Jurkat, Clone E6-1 (cell line): ENCODE results near the gene HMGCS1.
A peak's percentile ranks its signal among the peaks of the same experiment; 100 is the strongest.
"Not testable (repeated sequence)": the region's sequence is repeated elsewhere in the genome, so short reads cannot be mapped to it uniquely, and the experiment has no call there.

Source experiments
- DNase-seq: peaks from one replicate; pipeline ENCODE4 v3.0.0-alpha.2; 2011; ENCODE audit warnings: low read depth, low spot score
- H3K4me3 ChIP-seq: 2 replicates; pipeline ENCODE4 v1.5.1; 2011; ENCODE audit warnings: mild to moderate bottlenecking, low read length, control low read depth, moderate library complexity

HMGCS1 gene

GRCh38 chr5:43314724-43315123 is 1.5 kb upstream of the HMGCS1 start:
- no peak overlapping the region for H3K4me3 ChIP-seq
- DNase-seq: no peak

DNA sequence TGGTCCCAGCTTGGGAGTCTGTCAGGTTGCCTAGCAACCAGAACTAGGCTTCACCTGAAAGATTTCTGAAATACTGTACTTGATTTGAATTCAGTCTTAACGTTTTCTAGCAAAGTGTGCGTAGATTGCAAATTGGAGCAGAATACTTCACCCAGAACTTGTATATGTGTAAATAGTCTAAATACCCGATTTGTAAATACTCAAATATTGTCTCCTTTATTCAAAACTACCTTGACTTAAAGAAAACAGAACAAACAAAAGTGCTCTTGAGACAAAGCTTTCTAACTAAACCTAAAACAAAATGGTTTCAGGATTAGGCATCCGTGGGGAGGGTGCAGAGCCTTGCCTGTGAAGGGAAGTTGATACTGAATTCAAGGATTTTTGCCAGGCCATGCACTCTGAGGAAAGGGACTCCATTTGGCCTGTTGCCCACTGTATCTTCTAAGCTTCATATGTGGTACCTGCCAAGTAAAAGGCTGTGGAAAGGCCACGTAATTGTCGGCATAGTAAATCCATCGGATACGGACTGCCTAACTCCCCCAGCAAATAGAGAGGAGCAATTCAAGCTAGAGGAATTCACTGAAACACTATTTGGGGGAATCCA is 744 bp upstream of the HMGCS1 start:
- no peak for DNase-seq
- H3K4me3 ChIP-seq: peak overlapping the region; percentile 44

DNA sequence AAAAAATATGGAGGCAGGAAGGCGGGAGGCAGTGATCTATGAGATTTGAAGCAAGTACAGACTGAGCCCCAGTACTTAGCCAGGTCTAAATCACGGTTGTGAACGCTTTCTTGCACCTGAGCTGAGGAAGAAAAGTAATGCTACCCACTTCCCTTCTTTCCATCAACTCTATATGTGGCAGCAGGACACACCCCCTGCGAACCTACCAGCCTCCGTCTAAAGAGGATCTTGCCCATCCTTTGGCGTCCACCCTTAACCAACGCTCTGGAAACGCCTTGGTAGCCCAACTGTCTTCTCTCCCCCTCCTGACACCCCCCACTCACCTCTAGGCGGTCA is 545 bp downstream of the HMGCS1 start:
- peak overlapping the region; percentile 93 for H3K4me3 ChIP-seq
- peak; percentile 52 for DNase-seq

DNA sequence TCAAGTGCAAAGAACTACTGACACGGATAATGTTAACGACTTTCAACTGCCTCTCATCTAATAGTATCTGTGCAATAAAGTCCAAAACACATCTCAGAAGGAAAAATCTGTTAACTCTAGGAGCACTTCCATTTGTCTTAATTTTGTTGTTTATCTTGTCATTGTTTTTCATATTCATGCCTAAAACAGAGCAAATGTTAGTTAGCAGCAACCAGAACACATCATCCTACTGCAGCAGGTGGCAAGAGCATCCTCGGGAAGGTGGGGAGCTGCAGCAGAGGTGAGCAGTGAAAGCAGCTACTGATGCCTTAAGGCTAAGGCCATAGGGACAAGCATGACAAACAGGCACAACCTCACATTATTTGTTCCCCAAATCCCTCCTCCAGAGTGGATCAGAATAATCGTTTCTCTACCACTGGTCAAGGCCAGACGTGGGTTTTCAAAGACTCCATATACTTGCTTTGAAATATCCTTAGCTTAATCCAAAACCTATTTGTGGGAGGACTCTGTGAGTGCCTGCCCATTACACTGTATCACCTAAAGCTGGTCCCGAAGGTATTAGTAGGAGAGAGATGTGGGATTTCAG is 1.0 kb downstream of the HMGCS1 start:
- peak overlapping the region; percentile 93 for H3K4me3 ChIP-seq
- DNase-seq: no peak

DNA sequence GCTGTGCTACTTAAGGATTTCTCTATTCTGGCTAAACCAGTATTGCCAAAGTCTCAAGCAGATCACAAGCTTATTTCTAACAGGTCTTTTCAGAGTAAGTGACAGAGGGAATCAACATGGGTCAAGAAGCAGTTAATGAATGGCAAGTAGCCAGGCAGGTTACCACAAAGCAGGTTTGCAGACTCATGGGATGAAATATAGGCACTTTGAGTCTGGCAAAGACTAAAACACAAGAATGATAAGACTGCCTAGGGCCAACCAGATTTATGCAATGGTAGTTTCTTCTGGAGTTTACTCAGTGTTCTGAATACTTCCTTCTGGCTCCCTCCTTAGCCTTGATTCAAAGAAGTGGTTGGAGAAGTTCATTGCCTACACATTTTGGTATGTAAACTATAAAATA is 3.6 kb downstream of the HMGCS1 start:
- DNase-seq: no peak
- H3K4me3 ChIP-seq: no peak overlapping the region

- DNase-seq: no peak
- H3K4me3 ChIP-seq: no peak overlapping the region
These were observed 4.1 kb downstream of the HMGCS1 start for GRCh38 chr5:43309122-43309521.

DNA sequence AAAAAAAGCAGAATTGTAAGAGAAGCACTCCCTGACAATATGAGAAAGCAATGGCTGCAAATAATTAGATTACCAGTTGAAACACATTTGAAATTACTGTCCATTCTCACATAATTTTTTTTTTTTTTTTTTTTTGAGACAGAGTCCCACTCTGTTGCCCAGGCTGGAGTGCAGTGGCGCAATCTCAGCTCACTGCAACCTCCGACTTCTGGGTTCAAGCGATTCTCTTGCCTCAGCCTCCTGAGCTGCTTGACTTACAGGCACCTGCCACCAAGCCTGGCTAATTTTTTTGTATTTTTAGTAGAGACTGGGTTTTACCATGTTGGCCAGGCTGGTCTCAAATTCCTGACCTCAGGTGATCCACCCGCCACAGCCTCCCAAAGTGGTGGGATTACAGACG is 6.3 kb downstream of the HMGCS1 start:
- not testable (repeated sequence) for DNase-seq, H3K4me3 ChIP-seq

DNA sequence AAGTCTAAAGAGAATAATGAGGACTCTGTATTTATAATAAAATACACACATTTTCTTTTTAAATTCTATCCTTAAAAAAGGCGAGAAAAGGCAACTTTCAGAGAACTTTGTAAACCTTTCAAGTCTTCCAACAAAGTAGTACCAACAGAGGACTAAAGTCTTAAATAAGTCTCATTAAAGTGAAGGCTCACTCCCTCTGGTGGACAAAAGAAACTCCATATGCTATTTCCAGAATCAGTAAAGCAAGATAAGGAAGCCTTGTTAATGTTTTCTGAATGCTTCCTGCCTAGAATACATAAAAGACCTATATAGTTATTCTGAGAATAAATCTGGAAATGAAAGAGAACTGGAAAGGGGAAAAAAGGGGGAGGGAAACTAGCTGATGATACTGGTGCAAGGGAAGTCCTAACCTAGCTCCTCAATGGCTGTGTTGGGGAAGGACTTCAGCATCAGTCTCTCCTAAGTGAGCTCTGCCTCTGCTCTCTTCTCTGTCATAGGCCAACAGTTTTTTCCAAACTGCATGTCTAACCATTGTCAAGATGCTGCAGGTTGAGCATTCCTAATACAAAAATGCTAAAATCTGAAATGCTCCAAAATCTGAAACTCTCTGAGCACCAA is 7.2 kb downstream of the HMGCS1 start:
- peak; percentile 79 for DNase-seq
- H3K4me3 ChIP-seq: no peak overlapping the region

DNA sequence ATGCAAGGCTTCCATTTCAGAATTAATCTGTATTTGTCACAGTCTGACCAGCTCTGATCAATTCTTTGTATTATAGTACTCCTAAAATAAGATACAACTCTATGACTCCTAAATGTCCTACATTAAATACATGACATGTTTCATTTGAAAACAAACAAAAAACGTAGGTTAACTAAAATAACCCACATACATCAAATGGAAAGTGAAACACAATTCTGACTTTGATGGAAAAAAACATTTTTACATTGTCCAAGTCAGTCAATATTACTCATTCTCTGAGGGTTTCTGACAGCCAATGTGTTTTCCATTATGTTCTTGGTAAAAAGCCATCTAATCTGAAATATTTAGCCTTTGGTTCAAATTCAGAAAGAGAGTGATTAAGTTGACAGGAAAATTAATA is 8.7 kb downstream of the HMGCS1 start:
- no peak overlapping the region for H3K4me3 ChIP-seq
- no peak for DNase-seq

- no peak for DNase-seq
- H3K4me3 ChIP-seq: no peak overlapping the region
These were observed 10.0 kb downstream of the HMGCS1 start for GRCh38 chr5:43303242-43303641.

- no peak for DNase-seq
These were observed 10.7 kb downstream of the HMGCS1 start for GRCh38 chr5:43302481-43302880.

DNA sequence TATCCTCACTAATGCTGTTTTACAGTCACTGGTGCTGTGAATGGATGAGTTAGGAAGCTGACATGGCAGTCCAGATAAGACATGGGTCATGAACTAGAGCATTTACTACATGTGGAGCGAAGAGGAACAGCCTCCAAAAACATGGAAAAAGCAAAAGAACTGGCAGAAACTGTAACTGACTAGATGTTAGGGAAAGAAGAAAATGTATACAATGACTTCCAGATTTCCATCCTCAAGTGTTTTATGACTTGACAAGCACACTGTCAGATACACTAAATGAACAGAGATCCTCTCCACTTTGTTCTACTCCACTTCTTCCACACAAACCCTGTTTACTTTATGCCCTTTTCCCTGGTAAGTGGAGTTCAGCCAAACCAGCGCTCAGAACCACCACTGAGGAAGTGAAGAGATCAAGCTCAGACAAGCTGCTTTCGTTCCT is 11.5 kb downstream of the HMGCS1 start:
- H3K4me3 ChIP-seq: no peak overlapping the region
- DNase-seq: no peak

More at GRCh38 chr5:43302481-43302880, 10.7 kb downstream of the HMGCS1 start:
- no peak overlapping the region for H3K4me3 ChIP-seq

DNA sequence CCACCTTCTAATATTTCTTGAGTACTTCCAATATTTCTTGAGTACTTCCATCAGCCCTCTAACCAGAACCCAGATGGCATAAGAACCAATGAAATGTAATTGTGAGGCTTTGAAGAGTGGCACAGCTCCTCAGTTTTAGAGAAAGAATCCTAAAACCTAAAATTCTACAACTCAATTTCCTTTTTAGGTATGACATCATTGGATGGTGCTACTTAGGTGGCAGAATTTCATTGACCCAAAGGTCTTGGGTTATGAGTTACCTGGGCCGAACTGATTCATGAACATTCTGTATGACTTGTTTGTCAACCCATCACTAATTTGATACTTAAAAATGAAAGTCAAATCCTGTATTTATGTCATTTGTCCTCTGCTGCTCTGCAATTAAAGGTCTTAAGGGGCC is 13.1 kb downstream of the HMGCS1 start:
- no peak overlapping the region for H3K4me3 ChIP-seq
- no peak for DNase-seq

GRCh38 chr5:43298443-43298842 is 14.8 kb downstream of the HMGCS1 start:
- no peak for DNase-seq
- H3K4me3 ChIP-seq: no peak overlapping the region

GRCh38 chr5:43296835-43297234 is 16.4 kb downstream of the HMGCS1 start:
- DNase-seq: no peak
- H3K4me3 ChIP-seq: no peak overlapping the region

DNA sequence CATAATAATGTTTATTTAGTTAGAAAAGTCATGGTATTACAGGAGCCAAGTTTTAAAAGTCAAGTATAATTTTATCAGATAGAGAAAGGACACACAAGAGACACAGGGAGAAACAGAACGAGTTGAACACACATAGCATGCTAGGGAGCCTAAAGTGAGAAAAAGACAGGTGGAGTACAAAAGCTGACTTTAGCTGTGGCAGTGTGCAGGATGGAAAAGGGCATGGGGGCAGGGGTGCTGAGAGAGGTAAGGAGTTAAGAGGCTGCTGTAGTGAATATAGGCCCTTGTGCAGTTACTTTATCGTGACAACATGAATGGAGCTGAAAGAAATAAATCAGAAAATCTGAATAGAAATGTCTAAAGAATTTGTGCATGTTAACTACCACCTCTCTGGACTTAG is 18.0 kb downstream of the HMGCS1 start:
- H3K4me3 ChIP-seq: no peak overlapping the region
- DNase-seq: no peak

DNA sequence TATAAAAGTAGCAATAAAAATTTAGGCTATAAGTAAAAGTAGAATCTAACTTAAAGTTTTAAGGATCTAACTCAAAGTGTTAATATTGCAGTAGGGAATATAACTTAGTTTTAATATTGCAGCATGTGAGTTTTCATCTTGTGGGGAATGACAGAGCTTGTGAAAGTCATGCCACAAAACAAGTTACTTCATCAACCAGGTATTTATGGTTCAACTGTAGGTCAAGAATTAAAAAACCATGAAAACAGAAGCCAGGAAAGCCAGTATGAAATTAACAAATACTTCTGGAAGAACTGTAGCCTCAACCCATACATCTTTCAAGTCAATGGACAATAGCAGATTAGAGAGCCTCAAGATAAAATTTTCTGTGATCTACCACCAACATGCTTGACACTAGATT is 19.0 kb downstream of the HMGCS1 start:
- DNase-seq: no peak
- no peak overlapping the region for H3K4me3 ChIP-seq

GRCh38 chr5:43290726-43291125 is 22.5 kb downstream of the HMGCS1 start:
- DNase-seq: no peak
- H3K4me3 ChIP-seq: no peak overlapping the region

GRCh38 chr5:43288269-43288831 is 24.9 kb downstream of the HMGCS1 start:
- H3K4me3 ChIP-seq: no peak overlapping the region
- no peak for DNase-seq

- no peak overlapping the region for H3K4me3 ChIP-seq
- no peak for DNase-seq
These were observed 25.7 kb downstream of the HMGCS1 start for GRCh38 chr5:43287493-43287892.

DNA sequence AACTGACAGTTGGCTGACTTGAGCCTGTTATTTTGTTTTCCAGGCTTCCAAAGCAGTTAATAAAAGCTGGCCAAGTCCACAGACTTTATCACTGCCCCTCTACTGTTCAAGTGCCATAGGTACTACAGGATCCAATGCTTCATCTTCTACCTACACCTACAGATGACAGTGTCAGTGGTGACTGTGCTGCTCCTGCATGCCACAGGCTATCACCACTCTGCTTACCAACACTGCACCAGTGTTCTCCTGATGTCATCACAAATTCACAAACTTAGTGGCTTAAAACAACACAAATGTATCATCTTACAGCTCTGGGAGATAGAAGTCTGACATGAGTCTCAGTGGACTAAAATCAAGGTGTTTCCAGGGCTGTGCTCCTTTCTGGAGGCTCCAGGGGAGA is 26.6 kb downstream of the HMGCS1 start:
- H3K4me3 ChIP-seq: no peak overlapping the region
- DNase-seq: no peak
